ENCODE results near the gene DLG2.
A peak's percentile ranks its signal among the peaks of the same experiment; 100 is the strongest.
"Not testable (repeated sequence)": the region's sequence is repeated elsewhere in the genome, so short reads cannot be mapped to it uniquely, and the experiment has no call there.

The DLG2 gene

GRCh38 chr11:85095239-85095638 lies 531.9 kb downstream of the DLG2 start:
- no peak for DNase-seq

DNA sequence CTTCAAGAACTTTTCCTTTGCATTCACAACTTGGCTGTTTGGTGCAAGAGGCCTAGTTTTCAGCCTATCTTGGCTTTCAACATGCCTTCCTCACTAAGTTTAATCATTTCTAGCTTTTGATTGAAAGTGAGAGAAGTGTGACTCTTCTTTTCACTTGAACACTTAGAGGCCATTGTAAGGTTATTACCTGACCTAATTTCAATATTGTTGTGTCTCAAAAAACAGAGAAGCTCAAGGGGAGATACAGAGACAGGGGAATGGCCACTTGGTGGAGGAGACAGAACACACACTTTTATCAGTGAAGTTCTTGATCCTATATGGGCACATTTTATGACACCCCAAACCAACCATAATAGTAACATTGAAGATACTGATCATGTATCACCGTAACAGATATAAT lies 532.3 kb downstream of the DLG2 start:
- no peak for DNase-seq

DNA sequence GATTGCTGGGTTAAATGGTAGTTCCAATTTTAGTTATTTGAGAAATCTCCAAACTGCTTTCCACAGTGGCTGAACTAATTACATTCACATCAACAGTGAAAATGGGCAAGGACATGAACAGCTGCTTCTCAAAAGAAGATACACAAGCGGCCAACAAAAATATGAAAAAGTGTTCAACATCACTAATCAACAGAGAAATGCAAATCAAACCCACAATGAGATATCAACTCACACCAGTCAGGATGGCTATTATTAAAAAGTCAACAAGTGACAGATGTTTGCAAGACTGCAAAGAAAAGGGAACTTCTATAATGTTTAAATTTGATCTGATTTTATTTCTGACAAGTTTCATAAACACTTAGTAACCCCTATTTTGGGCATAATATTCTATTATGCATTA lies 537.5 kb downstream of the DLG2 start:
- DNase-seq: no peak

DNA sequence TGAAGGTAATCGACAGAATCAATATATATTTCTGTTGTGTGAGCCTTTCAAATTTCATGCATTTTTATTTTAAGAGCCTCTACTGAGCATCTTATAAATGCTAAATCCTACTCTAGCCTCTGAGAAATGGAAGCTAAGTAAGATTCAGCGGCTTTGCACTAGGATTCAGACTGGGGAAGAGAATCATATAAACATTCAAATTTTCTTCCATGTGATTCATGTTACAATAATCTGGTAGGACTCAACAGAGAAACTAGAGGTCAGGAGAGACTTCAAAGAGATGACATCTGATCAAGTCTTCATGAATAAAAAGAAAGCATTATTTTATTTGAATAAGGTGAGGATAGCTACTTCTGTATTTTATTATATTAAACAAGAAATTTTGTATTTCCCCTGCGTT lies 538.9 kb downstream of the DLG2 start:
- no peak for DNase-seq

DNA sequence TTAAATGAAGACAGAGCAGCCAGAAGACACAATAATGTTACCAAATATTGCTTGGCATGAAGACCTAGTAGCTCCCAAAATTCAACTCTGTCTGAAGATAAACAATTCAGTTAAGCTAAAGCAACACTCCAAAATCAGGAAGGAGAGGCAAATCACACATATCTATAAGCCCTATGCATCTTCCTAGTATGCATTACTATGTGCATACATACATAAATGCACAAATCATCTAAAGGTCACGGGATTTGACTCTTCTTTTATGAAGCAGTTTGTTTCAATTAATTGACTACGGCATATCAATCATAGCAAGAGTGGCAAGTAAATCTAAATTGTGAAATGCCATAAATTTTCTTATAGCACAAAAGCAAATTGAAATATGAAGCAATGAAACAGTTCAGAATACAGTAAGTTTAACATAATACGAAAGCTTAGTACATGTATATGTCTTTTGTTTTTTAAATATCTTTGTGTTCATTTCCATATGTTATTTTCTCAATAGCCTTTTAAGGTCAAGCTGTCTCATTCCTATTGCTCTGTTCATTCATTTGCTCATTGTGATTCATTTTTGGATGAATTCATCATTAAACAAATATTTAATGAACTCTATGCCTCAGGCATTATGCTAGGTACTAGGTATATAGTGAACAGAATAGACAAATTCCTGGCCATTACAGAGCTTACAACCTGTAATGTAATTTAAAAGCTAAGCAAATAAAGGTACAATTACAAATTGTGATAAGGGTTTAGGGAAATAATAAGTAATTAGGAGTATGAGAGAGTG lies 540.5 kb downstream of the DLG2 start:
- DNase-seq: no peak

DNA sequence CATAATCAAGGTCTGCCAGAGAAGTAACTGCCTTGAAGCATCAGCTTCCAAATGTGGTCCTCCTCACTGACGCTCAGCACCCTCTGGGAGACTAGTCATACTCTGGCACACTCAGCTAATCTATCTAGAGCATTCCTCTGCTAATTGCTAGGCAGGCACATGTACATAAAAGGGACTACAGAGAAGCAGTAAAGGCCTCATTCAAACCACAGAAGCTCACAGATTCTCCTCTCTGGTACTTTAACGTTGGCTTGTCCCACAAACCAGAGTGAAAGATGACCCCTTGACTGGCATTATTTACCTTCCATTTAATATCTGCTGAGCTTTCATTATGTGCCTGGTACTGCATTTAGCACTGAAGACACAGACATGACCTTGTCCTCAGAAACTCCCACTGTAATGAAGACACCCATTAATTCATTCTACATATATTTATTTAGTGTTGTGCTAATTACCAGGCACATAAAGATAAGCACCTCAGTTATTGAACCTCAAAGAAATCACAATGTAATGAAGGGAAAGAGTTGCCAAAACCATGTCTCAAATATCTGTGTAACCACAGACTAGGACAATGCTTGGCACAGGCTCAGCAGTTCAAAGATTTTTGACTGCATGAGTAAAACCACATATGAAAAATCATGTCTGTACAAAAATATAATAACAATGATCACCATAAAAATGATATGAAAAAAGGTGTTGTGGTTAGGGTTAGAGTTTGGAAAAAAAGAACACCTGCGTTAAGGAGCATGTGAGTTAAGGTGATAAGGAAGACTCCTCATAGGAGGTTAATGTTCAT lies 550.4 kb downstream of the DLG2 start:
- peak; percentile 49 for DNase-seq

GRCh38 chr11:85062659-85063058 lies 564.5 kb downstream of the DLG2 start:
- no peak for DNase-seq

- no peak for DNase-seq
These were observed 574.5 kb downstream of the DLG2 start for GRCh38 chr11:85052636-85053035.

GRCh38 chr11:85048801-85049200 lies 578.3 kb downstream of the DLG2 start:
- no peak for DNase-seq

- no peak for DNase-seq
These were observed 581.4 kb downstream of the DLG2 start for GRCh38 chr11:85045716-85046115.

DNA sequence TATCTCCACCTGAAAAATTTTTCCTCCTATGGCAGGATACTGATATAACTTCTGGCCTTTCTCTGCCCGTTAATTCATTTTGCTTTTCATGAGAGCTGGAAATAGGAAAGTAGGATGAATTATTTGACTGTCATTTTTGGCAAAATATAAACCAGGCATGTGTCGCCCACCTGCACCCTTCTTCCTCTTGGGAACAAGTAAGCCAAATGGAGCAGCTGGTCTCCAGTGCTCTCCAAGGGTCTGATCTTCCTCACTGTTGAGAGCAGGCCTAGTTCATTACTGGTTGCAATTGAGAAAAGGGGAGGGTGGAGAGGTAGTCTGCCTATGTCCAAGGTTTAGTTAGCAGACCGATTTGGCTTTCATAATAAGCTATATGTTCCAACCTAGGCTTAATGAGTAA lies 582.2 kb downstream of the DLG2 start:
- no peak for DNase-seq

DNA sequence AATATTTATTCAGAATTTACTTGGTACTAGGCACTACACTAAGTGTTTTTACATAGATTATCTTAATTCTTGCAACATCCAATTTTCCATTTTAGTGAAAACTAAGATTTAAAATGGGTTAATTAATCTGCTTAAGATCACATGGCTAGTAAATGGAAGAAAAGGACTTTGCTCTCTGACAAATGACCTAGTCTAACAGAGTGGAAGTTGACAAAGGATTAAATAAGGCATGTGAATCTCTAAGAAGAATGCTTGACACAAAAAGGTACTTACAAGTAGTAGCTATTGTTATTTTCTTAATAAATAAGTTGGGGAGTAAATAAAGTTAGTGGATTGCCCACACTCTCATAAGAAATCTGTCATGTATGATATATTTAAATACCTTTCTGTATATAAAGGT lies 584.8 kb downstream of the DLG2 start:
- no peak for DNase-seq

DNA sequence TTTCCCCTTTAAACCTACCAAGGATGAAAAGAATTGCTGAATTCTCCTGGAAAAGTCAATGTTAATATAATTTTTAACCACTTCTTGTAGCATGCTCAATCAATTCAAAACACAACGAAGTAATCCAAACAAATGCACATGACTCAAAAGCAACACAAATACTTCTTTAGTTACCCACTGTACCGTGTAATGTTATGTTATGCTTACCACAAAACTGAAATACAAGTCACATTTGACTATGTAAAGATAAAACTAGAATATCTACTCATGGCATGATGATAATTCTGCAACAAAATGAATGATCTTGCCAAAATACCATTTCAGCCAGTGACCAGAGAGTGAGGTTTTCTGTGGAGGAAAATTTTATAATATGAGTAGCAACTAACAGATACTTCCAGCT lies 587.0 kb downstream of the DLG2 start:
- no peak for DNase-seq

DNA sequence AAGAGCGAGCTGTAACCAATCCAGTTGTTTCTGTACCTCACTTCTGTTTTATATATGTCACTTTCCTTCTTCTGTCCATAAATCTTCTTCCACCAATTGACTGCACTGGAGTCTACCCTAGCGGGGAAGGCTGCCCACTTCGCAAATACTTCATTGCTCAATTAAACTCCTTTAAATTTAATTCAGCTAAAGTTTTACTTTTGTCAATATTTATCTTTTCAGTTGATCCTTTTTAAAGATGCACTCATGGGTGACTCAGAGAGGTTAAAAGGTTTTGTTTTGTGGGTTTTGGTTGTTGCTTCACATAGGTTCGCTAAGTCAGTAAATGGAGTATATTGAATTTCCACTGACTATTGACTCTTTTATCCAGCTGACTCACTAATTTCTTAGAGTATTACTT lies 597.2 kb downstream of the DLG2 start:
- DNase-seq: no peak

GRCh38 chr11:85028329-85029101 lies 598.6 kb downstream of the DLG2 start:
- no peak for DNase-seq

GRCh38 chr11:85027346-85027745 lies 599.8 kb downstream of the DLG2 start:
- no peak for DNase-seq

DNA sequence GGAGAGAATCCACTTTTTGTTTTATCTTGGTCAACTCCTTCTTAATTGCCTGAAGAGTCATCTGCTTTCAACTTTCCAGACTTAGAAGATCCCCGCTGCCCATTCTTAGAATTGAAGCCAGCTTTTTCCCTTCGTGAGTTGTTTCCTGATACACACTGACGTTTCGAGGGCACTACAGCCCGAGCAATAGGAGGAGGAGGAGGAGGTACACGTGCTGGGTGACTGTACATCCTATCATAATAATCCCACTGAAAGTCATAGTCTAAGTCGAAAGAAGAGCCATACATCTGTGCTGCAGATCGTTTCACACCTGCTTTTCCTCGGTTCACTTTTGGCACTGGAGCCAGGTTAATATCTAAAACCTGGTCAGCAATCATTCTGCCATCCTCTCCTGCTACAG lies 606.1 kb downstream of the DLG2 start:
- DNase-seq: no peak

- DNase-seq: no peak
These were observed 633.8 kb downstream of the DLG2 start for GRCh38 chr11:84993386-84993785.

- no peak for DNase-seq
These were observed 637.0 kb downstream of the DLG2 start for GRCh38 chr11:84990141-84990540.

- not testable (repeated sequence) for DNase-seq
These were observed 639.4 kb downstream of the DLG2 start for GRCh38 chr11:84987686-84988187.

- no peak for DNase-seq
These were observed 645.8 kb downstream of the DLG2 start for GRCh38 chr11:84981301-84981700.

GRCh38 chr11:84969103-84969502 lies 658.0 kb downstream of the DLG2 start:
- DNase-seq: no peak

- DNase-seq: no peak
These were observed 661.7 kb downstream of the DLG2 start for GRCh38 chr11:84965484-84965883.

Measured in RPMI8226 (cell line).